Measurements from ENCODE around the gene SRSF6.
"Not testable (repeated sequence)": the region's sequence is repeated elsewhere in the genome, so short reads cannot be mapped to it uniquely, and the experiment has no call there.

The SRSF6 gene

GRCh38 chr20:43477193-43477592 lies 19.5 kb downstream of the SRSF6 start:
- in situ Hi-C loops (cut with HindIII; ENCODE audit: low sequenced_read_pairs) = no loop called here
- DNase-seq (ENCODE audit: low read depth) = no peak
- no peak overlapping the region for H3K4me3 ChIP-seq (ENCODE audit: low read depth, low read length)
- TF ChIP-seq CTCF (IDR thresholded peaks at IDR 0.05; ENCODE audit: low read depth, low read length, missing control alignments) = no peak

GRCh38 chr20:43477619-43478018 lies 19.9 kb downstream of the SRSF6 start:
- no peak overlapping the region for H3K4me3 ChIP-seq (ENCODE audit: low read depth, low read length)
- TF ChIP-seq CTCF (IDR thresholded peaks at IDR 0.05; ENCODE audit: low read depth, low read length, missing control alignments) = no peak
- no peak for DNase-seq (ENCODE audit: low read depth)
- in situ Hi-C loops (cut with HindIII; ENCODE audit: low sequenced_read_pairs) = no loop called here

- in situ Hi-C loops (cut with HindIII; ENCODE audit: low sequenced_read_pairs) = no loop called here
- TF ChIP-seq CTCF (IDR thresholded peaks at IDR 0.05; ENCODE audit: low read depth, low read length, missing control alignments) = no peak
- no peak for DNase-seq (ENCODE audit: low read depth)
- no peak overlapping the region for H3K4me3 ChIP-seq (ENCODE audit: low read depth, low read length)
Measured at GRCh38 chr20:43490038-43490437, 32.3 kb downstream of the SRSF6 start.

GRCh38 chr20:43492101-43492500 lies 34.4 kb downstream of the SRSF6 start:
- no peak for TF ChIP-seq CTCF (IDR thresholded peaks at IDR 0.05; ENCODE audit: low read depth, low read length, missing control alignments)
- in situ Hi-C loops (cut with HindIII; ENCODE audit: low sequenced_read_pairs) = no loop called here
- H3K4me3 ChIP-seq (ENCODE audit: low read depth, low read length) = no peak overlapping the region
- no peak for DNase-seq (ENCODE audit: low read depth)

- no peak for DNase-seq (ENCODE audit: low read depth)
- in situ Hi-C loops (cut with HindIII; ENCODE audit: low sequenced_read_pairs) = no loop called here
- TF ChIP-seq CTCF (IDR thresholded peaks at IDR 0.05; ENCODE audit: low read depth, low read length, missing control alignments) = no peak
- no peak overlapping the region for H3K4me3 ChIP-seq (ENCODE audit: low read depth, low read length)
Measured at GRCh38 chr20:43495388-43495787, 37.7 kb downstream of the SRSF6 start.

GRCh38 chr20:43502021-43502420 lies 44.3 kb downstream of the SRSF6 start:
- H3K4me3 ChIP-seq (ENCODE audit: low read depth, low read length) = not testable (repeated sequence)

GRCh38 chr20:43506238-43506637 lies 48.5 kb downstream of the SRSF6 start:
- no peak for DNase-seq (ENCODE audit: low read depth)
- H3K4me3 ChIP-seq (ENCODE audit: low read depth, low read length) = no peak overlapping the region
- TF ChIP-seq CTCF (IDR thresholded peaks at IDR 0.05; ENCODE audit: low read depth, low read length, missing control alignments) = no peak
- in situ Hi-C loops (cut with HindIII; ENCODE audit: low sequenced_read_pairs) = no loop called here

More at GRCh38 chr20:43502021-43502420, 44.3 kb downstream of the SRSF6 start:
- in situ Hi-C loops (cut with HindIII; ENCODE audit: low sequenced_read_pairs); DNase-seq (ENCODE audit: low read depth): not testable (repeated sequence)
